CD4-positive, alpha-beta T cell treated with Interleukin-10 for 1 hour (primary cell): ENCODE measurements around the gene PLS1.
"Not testable (repeated sequence)": the region's sequence is repeated elsewhere in the genome, so short reads cannot be mapped to it uniquely, and the experiment has no call there.

ENCODE experiments used
- DNase-seq: peaks from one replicate; pipeline ENCODE4 v3.0.0-alpha.2; 2020

Gene PLS1

GRCh38 chr3:142705198-142705597, 109.0 kb downstream of the PLS1 start:
- DNase-seq = no peak

- DNase-seq = no peak
Observed at GRCh38 chr3:142706321-142707127, 110.3 kb downstream of the PLS1 start.

- no peak for DNase-seq
Observed at GRCh38 chr3:142709207-142709606, 113.0 kb downstream of the PLS1 start.

GRCh38 chr3:142714882-142715281, 118.7 kb downstream of the PLS1 start:
- not testable (repeated sequence) for DNase-seq

- no peak for DNase-seq
Observed at GRCh38 chr3:142716102-142716501, 119.9 kb downstream of the PLS1 start.

- DNase-seq = no peak
Observed at GRCh38 chr3:142723665-142723967, 127.4 kb downstream of the PLS1 start.

- DNase-seq = peak; percentile 86
Observed at GRCh38 chr3:142723968-142724681, 127.9 kb downstream of the PLS1 start, which contains the start of gene TRPC1. Gene TRPC1 (plus strand): TSS chr3:142724034. CDS start chr3:142724560, 526 bp downstream.

GRCh38 chr3:142724682-142725356, 128.6 kb downstream of the PLS1 start:
- DNase-seq = no peak

- no peak for DNase-seq
Observed at GRCh38 chr3:142725357-142725739, 129.2 kb downstream of the PLS1 start.

- no peak for DNase-seq
Observed at GRCh38 chr3:142726017-142726416, 129.8 kb downstream of the PLS1 start.

- DNase-seq = no peak
Observed at GRCh38 chr3:142732066-142732465, 135.9 kb downstream of the PLS1 start.

GRCh38 chr3:142734834-142735233, 138.6 kb downstream of the PLS1 start:
- no peak for DNase-seq

- no peak for DNase-seq
Observed at GRCh38 chr3:142735462-142735861, 139.3 kb downstream of the PLS1 start.

- no peak for DNase-seq
Observed at GRCh38 chr3:142738396-142738795, 142.2 kb downstream of the PLS1 start.

GRCh38 chr3:142746646-142747045, 150.5 kb downstream of the PLS1 start:
- no peak for DNase-seq

GRCh38 chr3:142750531-142750930, 154.3 kb downstream of the PLS1 start:
- not testable (repeated sequence) for DNase-seq

GRCh38 chr3:142752605-142753004, 156.4 kb downstream of the PLS1 start:
- DNase-seq = not testable (repeated sequence)

GRCh38 chr3:142754494-142754893, 158.3 kb downstream of the PLS1 start:
- no peak for DNase-seq
